HG03045 (cell line): Measurements from ENCODE around the gene TSPOAP1.

ENCODE experiments used
- ATAC-seq: cut with Tn5 transposase; IDR thresholded peaks from one replicate; pipeline ENCODE4 v1.9.1; 2021; ENCODE audit warnings: mild to moderate bottlenecking, moderate library complexity; ENCODE audit not compliant: unreplicated experiment

TSPOAP1 gene

DNA sequence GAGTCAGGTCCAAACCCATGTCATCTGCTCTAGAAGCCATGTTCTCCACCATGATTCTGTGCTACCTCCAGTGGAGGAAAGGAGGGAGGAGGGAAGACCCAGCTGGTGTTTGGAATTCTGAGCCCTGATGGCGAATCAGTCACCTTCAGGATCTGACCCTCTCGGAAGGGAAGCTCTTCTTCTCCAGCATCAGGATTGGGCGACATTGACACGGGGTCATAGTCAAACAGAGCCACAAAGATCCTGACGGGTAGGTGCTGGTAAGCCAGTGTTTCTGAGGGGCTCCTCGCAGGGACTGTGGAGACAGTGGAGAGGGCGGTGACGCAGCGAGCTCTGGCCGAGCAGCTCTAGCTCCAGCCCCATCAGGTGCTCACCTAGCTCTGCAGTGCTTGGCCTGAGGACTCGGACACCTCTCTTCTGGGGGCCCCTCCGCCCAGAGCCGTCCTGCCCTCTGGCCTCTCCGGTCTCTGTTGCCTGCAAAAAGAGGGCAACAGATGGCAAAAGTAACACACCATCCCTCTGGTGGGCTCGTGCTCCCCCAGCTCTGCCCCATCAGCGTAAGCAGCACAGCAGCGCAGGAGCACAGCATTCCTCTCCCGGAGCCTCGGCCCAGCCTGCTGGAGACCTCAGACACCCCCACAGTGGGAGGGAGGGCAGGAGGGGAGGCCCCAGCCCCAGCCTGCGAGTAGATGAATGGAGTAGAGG lies 21.0 kb downstream of the TSPOAP1 start:
- ATAC-seq = no peak

DNA sequence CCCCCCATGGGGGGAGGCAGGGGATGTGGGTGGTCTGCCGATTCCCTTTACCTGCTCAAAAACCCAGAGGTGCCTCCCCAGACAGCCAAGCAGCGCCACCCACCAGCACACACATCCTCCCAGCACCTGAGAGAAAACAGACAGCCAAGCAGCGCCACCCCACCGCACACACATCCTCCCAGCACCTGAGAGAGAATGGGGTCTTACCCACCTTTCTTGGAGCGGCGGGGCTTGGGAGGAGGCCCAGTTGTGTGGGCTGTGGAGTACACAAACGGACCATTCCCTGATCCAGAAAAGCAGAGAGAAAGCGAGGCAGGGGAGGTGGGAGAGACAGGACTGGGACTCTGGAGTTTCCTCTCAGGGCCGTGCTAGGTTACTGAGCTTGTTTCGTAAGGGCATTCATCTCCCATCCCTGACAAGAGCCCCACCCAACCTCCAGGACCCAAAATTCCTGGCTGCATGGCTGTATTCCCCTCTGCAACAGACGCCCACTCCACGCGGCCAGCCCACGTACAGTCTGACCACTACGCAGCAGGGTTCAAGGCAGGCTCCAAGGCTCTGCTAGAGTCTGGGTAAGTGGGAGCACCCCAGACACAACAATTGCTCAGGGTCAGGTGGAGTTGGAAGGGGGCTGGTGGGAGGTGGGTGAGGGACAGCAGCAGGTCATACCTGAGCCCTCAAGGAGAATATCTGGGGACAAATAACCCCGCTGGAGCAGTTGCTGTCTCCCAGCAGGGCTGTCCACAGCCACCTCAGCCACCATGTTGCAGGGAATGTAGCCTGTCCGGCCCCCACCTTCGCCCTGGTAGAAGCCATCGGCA lies 22.3 kb downstream of the TSPOAP1 start:
- no peak for ATAC-seq

DNA sequence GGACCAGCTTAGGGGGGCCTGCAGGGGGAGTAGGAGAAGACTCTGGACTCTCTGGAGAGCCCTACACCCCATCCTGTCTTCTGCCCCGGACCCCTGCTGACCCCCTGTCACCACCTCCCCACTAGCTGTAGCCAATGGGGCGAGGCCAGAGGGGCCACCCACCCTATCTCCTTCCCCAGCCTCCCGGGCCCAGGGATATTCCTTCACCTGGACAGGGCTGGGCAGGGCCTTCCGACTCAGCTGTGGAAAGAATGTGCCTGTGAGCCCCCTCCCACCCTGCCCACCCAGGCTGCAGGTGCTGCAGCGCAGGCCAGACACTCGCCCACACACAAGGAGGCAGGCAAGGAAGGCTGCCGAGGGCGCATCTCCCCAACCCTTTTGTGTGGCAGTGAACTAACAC lies 23.0 kb downstream of the TSPOAP1 start:
- ATAC-seq = no peak

DNA sequence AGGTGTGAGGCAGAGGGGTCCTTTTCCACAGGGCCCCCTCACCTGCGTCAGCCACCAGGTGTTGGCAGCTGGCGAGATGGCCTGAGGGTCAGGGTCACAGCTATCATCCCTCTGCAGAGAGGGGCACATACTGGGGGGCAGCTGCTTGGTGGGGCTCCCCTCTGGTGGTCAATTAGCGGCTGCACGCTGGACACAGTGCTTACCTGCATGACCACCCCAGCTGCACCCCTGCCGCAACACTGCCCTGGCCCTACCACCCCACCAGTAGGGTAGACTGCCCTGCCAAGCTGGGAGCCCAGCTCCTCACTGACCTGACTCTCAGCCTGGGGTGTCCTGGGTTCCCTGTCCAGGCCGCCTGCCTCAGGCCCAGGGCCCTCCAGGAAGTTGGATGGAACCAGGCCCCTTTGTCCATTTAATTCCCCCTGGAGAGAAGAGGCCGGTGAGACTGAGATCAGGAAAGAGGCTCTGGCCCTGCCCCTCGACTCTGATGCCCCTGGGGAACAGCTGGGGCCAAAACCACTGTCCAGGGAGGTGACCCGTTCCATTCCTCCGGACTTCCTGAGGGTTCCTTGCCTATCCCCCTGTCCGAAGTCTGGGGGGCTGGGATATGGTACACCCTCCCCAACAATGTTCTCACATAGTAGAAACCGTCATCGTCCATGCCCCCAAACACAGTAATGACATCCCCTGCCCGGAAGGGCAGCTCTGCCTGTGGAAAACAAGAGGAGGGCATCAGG lies 23.7 kb downstream of the TSPOAP1 start:
- ATAC-seq = no peak

DNA sequence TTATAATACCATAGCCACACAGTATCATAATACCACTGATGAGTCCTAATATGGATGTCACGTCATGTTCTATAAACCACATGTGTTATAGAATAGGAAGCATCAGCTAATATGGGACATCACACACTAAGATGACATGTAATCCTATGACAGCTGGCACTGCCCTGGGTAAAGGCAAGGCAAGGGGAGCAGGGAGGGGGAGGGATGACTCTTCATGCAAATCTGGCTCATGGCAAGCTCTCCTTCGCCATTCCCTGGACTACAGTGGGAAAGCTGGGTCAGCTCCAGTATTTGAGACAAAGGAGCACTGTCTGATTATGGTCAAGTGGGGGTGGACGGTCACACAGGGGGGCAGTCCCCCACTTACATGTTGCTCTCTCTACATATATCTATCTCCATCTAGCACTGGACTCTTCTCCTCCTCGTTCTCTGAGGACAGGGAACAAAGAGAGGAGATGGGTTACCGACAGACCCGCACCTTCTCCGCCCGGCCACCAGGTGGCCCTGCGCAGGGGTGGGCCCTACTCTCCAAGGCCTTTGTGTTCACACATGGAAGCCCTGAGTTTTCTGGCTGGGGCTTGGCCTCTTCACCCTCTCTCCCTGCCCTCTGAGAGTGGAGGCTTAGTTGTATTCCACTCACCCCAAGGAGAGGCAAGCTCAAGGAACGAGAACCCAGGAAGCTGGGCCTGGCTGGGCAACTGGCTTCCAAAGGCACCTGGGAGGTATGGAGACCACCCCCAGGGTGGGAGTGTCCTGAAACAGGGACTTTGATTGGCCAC lies 24.4 kb downstream of the TSPOAP1 start:
- ATAC-seq = no peak

DNA sequence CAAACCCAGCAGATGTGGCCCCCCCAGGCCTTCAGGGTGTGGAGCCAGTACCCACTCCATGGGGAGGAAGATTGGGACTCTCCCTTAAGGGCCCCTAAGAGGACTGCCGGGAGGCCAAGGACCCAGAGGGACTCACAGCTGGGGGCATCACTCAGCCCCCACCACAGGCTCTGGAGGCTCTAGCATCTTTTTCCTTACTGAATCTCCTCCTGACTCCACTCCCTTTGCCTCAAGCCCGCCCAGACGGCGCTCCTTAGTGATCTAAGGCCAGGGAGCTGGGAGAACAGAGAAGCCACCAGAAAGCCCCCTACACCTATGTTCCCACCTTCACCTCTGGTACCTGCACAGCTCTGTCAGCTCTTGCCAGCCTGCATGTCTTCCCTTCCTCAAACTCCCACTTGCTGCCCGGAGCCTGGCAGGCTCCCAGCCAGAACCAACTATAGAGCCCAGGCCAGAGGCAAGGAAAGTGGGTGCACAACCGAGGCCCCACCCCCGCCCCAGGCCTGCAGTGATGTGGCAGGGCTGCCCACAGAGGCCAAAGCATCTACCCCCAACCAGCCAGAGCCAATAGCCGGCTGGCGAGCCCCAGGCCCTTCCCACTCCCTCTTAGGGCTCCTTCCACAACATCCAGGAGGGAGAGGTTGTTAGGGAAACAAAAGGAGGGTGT lies 25.5 kb downstream of the TSPOAP1 start:
- ATAC-seq = no peak

DNA sequence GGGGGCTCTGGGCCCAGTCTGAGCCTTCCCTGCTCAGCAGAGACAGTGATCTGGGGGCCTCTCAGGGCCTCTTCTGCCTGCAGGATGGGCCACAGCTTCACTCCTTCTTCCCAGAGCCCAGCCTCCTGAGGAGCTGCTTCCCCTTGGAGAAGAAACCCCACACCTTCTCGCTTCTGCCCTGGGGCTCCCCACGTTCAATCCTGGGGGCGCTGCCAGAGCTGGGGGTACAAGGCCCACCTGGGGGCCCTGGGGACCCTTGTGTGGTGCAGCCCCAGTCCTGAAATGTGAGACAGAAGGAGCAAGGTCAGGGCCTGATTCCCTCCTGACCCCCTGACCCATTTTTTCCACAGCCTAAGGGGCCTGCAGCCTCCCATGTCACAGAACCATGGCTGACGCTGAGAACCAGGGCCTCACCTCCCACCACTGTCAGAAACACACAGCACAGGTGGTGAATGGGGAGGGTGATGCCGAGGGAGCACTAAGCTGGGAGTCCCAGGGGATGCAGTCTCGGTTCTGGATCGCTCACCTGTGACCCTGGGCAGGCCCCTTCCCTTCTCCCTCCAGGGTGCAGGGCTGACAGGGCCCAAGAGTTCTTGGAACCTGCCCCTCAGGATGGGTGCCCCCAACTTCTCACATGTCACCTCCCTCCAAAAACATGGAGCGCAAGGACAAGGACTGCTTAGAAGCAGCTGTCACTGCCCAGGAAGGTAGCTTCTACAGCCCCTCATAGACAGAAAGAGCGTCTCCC lies 26.2 kb downstream of the TSPOAP1 start:
- ATAC-seq = no peak

DNA sequence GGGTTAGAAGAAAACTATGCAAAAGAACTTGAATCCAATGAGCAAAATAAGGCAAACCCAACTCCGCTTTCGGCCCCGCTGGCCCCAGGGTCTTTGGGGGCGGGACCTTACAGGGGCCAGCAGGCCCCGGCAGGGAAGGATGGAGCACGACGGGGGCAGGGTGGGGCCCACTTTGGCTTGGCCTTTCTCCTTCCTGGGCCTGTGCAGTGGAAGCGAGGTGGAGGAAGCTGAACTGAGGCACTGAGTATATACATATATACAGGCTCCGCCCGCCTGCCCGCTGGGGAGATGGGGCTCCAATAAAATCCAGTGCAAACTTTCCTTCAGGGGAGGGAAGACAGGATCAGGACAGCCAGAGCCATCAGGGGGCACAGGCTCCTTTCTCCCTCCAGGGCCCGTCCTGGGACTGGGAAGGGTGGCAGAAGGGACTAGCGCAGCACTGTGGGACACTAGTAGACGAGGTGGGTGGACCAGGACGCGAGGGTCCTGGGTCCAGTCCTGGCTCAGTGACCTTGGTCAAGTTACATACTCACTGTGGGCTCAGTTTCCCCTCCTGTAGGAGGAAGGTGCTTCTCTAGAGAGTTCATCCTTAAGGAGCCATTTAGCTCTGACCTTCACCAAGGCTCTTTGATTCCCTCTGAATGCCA lies 27.0 kb downstream of the TSPOAP1 start:
- ATAC-seq = no peak

DNA sequence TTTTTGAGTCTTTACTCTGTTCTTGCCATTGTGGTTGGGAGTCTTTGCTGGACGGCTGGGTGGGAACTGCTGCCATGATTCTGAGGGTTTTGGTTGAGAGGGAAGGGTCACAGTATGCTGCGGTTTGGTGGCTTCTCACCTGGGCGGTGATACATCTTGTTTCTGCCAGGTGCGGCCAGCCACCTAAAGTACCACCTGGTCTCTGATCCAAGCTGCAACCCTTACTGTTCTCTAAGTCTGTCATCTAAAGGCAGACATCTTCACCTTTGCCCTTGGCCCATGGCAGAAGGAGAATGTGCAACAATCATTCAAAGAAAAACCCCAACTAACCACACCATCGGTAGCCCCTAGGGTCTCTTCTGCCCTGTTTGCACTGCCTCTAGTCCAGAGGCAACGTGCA lies 28.3 kb downstream of the TSPOAP1 start:
- ATAC-seq = no peak

DNA sequence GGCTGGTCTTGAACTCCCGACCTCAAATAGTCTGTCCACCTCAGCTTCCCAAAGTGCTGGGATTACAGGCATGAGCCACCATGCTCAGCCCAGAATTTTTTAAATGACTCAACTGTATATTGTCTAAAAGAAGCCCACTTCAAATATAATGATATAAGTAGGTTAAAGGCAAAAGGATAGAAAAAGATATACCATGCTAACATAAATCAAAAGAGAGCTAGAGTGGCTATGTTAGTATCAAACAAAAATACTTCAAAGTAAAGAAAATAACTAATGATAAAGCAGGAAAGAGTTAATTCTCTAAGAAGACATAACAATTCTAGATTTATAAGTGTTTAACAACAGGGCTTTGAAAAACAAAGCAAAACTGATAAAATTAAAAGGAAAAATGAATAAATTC lies 34.6 kb downstream of the TSPOAP1 start:
- ATAC-seq = no peak

DNA sequence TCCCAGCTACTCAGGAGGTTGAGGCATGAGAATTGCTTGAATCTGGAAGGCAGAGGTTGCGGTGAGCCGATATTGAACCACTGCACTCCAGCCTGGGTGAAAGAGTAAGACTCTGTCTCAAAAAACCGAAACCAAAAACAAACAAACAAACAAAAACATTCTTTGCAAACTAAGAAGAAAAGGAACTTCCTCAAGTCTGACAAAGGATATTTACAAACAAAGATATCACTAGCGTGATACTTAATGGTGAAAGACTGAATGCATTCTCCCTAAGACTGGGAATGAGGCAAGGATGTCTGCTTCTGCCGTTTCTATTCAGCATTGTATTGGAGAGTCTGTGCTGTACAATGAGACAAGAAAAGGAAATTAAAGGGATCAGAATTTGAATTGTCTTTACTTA lies 37.3 kb downstream of the TSPOAP1 start:
- ATAC-seq = no peak

DNA sequence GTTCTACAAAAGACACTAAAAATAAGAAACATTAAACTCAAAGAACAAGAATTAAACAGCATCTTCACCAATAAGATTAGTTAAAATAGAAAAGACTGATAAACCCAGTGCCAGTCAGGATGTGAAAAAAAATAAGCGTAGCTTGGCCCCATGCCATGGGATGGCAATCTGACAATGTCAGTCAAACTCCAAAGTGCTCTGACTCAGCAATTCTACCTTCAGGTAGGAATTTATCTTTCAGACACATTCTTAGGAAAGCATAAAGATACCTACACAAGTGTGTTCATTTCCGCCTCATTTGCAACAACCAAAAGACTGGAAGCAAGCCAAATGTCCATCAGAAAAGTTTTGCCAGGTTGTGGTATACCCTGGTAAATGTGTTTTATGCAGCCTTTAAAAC lies 38.7 kb downstream of the TSPOAP1 start:
- ATAC-seq = no peak

DNA sequence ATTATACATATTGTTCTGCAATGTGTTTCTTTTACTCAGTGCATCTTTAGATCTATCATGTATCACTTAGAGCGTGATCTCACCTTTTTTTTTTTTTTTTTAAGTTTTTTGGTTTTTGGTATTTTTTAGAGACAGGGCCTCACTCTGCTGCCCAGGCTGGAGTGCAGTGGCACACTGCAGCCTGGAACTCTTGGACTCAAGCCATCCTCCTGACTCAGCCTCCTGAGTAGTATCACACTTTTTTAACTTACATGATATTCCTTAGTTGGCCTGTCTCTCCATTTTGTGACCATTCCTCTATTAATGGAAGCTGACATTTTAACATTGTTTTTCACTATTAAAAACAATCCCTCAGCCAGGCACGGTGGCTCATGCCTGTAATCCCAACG lies 43.2 kb downstream of the TSPOAP1 start:
- no peak for ATAC-seq

DNA sequence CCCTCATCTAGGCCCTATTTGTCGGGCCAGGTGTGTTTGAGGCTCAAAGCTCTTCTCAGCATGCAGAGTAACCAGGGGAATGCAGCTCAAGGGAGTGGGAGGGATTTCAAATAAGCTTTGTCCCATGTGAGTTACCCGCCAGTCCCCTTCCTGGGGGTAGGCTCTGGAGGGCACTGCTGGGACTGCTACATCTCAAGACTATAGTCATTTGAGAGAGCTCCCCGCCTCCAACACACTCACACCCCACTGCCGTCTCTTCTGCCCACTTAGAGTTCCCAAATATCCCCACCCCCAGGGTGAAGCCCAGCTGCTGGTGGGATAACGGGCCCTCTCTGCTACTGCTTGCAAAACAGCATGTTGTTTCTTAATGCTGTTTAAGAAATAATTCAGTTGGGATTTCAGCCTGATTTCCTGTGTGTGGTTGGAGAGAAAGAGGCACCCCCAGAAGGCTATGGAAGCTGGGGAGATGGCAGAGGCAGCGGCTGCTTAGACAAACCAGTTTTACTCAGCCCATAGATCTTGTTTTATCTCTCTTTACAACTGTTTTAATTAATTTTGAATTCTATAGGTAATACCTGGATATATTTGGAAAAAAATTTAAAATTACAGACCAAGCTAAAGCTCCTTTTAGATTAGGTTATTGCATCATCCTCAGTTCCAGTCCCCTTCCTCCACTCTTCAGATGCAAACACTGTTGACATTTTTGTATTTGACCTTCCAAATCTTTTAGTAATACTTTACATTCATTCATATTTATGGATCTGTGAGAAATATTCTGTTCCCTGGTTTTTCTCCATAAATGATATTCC lies 43.8 kb downstream of the TSPOAP1 start:
- ATAC-seq = no peak

DNA sequence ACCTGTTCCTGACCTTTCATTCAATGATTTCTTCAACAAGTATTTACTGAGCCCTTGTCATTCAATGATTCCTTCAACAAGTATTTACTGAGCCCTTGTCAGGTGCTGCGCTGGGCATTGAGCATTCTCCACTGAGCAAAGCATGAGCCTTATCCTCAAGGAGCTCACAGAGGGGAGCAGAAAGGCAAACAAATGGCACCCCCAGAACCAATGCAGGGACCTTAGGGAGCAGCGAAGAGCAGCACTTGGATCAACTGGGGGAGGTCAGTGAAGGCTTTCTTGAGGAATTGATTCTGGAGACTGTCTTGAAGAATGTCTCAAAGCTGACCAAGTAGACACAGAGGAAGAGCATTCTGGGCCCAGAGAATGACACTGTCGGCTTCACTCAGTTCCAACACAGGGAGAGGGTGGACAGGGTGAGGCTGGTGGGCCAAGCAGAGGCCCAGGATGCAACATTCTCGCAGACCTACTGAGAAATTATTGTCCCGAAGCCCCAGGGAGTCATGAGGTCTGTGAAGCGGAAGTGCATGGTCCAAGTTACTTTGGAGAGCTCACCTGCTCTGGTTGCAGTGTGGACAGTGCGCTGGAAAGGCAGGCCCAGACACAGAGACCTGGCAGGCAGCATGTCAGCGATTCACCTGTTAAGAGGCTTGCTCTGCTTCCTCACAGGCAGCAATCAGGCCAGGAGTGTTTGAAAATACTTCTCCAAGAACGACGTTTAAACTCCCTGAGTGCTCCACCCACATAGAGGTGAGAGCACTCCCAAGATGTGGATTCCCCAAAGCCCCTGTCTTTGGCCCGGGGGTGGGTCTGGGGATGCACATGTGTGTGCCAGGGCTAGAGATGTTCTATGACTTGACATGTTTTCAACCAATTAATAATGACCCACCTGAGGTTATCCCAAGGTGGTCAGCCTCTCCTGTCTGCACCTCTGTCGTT lies 44.7 kb downstream of the TSPOAP1 start:
- no peak for ATAC-seq

DNA sequence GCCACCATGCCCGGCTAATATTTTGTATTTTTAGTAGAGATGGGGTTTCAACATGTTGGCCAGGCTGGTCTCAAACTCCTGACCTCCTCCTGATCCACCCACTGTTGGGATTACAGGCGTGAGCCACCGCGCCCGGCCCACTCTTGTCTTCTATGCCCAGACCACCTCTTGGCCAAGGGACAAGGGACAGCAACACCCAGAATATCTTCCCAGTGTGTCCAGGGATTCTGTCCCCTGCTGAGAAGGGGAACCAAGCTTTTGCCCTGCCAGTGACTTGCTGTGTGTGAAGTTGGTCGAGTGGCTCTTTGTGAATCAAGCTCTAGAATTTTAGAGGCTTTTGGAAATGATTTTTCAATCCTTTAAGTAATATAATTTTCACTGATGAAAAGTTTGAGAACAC lies 46.2 kb downstream of the TSPOAP1 start:
- no peak for ATAC-seq

DNA sequence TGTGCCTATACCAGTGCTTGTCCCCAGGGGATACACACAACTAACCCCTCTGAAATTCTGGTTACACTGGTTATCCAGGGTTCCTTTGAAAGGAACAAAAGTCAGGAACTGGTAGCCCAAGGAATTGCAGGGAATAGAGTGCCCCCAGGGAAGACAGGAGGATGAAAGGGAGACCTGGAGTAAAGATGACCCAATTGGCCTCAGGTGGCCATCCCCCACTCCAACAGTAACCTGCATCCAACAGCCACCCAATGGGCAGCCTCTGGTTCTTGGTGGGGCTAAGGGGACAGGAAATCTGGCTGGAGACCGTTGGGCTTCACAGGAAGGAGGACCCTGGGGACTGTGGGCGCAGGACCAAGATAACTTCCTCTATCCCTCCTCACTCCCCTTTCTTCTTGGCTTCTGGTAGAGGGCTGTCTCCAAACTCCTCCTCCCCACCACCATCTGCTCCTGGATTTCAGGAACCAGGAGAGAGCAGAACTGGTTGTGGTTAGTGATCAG lies 47.0 kb downstream of the TSPOAP1 start:
- no peak for ATAC-seq
